ENCODE data around the gene RACK1.

Gene RACK1

DNA sequence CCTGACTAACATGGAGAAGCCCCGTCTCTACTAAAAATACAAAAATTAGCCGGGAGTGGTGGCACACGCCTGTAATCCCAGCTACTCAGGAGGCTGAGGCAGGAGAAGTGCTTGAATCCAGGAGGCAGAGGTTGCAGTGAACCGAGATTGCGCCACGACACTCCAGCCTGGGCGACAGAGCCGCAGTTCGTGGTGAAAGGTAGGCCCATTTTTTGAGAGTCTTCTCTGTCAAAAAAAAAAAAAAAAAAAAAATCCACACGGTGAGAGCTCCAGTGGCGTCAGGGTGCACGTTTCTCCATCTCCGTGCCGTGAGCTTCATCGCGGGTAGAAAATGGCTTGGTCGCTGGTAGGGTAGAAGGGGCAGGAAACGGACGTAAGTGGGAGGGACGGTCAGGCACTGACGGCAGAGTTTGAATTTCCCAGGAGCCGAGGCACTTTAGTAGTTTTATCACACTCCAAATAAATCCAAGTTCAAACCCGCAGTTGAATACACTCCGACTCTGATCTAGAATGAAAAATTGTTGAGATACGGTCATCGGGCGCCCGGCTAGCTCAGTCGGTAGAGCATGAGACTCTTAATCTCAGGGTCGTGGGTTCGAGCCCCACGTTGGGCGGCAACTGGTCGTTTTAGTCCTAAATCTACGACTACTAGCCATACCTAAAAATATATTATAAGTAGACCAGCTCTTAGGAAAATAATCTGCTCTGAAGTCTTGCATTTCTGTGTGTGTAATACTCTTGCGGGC lies 36.3 kb downstream of the RACK1 start:
- TF ChIP-seq, protein P1, sequence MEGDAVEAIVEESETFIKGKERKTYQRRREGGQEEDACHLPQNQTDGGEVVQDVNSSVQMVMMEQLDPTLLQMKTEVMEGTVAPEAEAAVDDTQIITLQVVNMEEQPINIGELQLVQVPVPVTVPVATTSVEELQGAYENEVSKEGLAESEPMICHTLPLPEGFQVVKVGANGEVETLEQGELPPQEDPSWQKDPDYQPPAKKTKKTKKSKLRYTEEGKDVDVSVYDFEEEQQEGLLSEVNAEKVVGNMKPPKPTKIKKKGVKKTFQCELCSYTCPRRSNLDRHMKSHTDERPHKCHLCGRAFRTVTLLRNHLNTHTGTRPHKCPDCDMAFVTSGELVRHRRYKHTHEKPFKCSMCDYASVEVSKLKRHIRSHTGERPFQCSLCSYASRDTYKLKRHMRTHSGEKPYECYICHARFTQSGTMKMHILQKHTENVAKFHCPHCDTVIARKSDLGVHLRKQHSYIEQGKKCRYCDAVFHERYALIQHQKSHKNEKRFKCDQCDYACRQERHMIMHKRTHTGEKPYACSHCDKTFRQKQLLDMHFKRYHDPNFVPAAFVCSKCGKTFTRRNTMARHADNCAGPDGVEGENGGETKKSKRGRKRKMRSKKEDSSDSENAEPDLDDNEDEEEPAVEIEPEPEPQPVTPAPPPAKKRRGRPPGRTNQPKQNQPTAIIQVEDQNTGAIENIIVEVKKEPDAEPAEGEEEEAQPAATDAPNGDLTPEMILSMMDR (IDR thresholded peaks at IDR 0.05; ENCODE audit: extremely low read depth, missing control alignments): no peak
- peak; percentile 63 for DNase-seq (ENCODE audit: low spot score)

DNA sequence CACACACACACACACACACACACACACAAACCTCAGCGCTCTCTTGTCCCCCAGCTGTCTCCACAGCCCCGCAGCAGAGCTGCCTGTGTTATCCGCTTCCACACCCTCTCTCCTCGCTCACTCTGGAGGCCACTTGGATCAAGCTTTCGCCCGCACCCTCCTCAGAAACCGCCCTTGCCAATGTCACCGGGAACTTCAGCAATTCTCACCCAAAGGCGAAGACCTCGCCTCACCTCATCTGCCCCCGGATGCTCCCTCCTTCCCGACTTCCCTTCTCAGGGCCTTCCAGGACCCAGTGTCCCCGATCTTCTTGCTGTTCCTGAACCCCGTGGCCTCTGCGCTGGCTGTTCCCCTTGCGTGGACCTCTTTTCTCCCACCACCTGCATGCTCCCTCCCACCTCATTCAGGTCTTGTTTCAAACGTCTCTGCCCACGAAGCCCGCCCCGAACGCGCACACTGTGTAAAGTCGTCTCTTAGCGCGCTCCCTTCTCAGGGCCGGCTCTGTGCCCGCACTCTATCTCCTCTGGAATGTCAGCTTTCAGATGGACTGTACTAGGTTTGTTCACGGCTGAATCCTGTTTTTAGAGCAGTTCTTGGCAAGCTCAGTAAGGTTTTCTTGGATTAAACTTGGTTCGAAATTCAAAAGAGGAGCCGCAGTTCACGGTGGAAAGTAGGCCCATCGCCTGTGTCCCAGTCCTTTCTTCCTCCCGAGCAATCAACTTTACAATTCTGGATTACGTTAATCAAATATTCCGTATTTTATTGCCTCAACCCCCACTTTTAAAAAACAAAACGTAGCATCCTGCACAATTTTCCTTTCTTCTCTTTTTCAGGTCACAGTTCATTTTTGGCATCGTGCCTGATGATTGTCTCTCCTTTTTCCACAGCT lies 37.7 kb downstream of the RACK1 start:
- DNase-seq (ENCODE audit: low spot score): peak; percentile 24
- TF ChIP-seq, protein P1 (IDR thresholded peaks at IDR 0.05; ENCODE audit: extremely low read depth, missing control alignments): no peak

DNA sequence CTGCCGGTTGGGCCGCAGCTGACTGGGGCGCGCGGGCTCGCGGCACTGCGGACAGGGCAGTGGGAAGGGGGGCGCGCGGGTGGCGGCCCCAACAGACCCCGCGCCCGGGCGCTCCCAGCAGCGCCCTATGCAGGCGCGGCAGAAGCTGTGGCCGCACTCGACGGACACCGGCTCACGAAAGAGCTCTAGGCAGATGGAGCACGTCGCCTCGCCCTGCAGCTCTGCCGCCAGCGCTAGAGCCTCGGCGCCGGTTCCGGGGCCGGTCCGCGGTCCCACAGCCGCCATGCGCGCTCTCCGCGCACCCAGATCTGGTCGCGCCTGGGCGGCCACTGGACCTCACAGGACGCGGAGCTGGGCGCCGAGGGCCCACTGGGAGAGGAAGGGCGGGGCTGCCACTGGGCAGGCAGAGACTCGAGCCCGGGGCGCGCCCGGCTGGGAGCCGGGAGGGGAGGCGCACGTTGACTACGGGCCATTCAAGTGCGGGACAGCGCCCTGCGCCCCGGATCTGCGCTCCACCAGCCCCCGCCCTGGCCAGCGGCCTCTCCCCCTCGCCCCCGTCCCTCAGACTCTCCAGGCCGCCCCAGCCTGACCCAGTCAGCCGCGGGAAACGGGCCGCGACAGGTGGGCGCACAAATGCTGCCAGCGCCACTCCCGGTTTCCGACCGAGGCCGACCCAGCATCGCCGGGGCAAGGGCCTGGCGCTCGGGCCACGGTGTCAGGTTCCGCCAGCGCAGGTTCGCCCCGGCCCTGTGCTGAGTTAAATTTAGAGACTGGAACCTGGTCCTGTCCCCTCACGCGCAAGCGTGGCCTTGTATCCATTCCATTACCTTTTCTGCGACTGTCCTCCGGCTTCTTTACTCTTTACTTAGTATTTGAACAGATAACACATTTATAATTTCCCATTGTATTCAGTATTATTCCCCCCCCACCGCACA lies 38.6 kb downstream of the RACK1 start, which contains the start of gene TRIM7:
Gene TRIM7 (minus strand): TSS at position 371 of the 935 bp plus-strand sequence. CDS start 86 bp downstream, at position 285.
- DNase-seq (ENCODE audit: low spot score): peak; percentile 67
- TF ChIP-seq, protein P1 (IDR thresholded peaks at IDR 0.05; ENCODE audit: extremely low read depth, missing control alignments): no peak

DNA sequence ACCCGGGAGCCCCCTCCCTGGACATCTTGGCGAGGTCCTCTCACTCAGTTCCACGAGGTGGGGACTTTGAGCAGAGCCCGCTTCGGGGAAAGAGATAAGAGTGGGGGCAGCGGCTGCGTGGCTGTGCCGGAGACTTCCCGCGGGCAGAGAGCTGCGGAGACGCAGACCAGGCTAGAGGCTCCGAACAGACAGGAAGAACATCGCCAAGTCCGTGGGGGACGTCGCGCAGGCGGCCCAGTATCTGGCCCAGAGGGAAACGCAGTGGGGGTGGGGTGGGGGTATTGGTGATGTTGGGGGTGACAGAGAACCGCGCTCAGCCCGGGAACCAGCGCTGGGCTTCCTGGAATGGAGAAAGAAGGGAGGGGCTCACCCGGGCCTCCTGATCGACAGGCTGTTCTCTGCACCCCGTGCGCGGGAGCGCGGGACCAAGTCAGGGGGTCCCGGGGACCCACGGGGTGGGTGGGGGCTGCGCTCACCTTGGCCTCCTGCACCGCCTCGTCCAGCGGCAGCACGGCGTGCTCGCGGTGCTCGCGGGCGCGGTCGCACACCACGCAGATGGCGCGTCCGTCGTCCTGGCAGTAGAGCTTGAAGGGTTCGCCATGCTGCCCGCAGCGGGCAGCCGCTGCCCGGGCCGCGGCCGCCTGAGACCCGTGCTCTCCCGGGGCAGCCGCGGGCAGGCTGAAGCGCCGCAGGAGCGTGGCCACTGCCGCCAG lies 39.4 kb downstream of the RACK1 start:
- TF ChIP-seq, protein P1 (IDR thresholded peaks at IDR 0.05; ENCODE audit: extremely low read depth, missing control alignments): no peak
- DNase-seq (ENCODE audit: low spot score): peak; percentile 35

DNA sequence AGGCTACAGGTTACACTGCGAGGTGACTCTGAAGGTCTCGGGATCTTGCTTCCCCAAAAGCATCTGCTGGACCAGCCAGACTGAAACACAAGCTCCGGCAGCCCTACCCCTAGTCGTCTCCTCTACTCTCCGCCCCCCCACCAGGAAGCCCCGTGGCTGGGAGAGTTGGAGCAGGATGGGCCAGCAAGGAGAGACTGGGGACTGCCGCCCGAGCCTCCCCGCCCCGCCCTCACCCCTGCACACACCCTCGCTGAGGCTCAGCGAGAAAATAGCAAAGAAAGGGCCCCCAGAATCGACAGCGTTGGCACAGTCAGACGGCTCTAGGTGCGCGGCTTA lies 40.0 kb downstream of the RACK1 start:
- DNase-seq (ENCODE audit: low spot score): peak; percentile 23
- TF ChIP-seq, protein P1 (IDR thresholded peaks at IDR 0.05; ENCODE audit: extremely low read depth, missing control alignments): no peak

DNA sequence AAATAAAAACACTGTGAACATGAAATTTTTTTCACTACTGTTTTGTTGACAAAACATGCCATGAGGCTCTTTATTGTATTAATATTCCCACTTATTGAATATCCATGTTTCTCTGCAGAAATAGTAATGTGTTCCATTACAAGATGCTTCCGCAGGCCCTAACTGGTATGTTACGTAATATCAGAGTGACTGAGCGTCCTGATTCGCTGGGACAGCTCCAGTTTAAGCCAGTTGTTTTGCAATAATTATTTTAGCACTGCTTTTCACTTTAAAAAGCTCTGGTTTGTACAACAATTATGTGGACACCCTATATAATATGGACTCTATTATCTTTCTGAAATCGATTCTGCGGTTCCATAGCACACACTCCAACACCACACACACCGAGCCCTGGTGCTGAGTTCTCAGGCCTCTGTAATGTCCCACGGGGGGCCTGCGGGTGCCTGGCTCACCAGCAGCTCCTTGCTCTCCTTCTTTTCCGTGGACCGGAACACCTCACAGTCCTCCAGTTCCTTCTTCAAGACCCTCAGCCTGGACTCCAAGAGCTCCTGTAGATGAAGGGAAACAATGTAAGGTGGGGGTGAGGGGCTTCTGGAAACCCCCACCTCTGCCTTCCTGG lies 40.5 kb downstream of the RACK1 start:
- no peak for DNase-seq (ENCODE audit: low spot score)
- TF ChIP-seq, protein P1 (IDR thresholded peaks at IDR 0.05; ENCODE audit: extremely low read depth, missing control alignments): no peak
